Amniotic stem cell (primary cell): ENCODE results near the gene DDX39B.
A peak's percentile ranks its signal among the peaks of the same experiment; 100 is the strongest.
"Not testable (repeated sequence)": the region's sequence is repeated elsewhere in the genome, so short reads cannot be mapped to it uniquely, and the experiment has no call there.

Source experiments
- DNase-seq: peaks from one replicate; lab custom pipeline; 2025; lab: John Stamatoyannopoulos, UW

DDX39B gene

DNA sequence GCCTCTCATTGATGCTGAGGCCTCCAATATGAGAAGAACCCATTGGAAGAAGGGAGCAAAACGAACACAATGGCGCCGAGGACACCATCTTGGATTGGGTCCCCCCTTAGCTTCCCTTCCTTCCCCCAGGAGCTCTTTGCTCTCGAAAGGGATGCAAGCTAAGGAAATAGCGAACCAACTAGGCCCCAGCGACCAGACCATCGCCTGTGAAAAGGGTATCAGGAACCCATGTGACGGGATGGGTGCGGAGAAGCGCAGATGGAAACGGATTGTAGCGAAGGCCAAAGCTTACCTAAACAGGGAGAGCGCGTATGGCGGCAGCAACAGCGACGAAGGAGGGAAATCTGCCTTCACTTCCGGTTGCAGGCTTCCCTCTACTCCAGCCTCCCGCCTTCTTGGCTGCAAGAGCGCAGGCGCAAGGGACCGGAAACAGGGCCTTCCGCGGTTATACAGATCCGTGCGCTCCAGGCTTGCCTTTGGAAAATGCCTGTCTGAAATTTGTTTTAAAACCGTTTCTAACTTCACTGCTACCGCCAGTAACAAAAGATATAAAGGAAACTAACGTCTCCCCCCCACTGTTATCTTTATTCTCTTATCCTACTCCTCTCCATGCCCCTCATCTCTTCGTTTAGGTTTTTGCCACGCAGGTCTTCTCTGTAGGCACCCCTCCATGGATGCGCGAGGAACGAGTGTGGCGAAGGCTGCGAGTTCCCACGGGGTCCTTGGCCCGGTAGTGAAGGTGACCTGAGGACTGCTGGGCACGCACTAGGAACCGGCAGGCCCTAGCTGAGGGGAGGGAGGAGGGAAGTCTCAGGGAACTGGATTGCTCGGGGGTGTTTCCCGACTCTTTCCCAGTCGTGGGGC is at the start of gene DDX39B:
Gene DDX39B, minus strand, starts transcription at position 346 of the 864 bp plus-strand sequence. CDS start 1,471 bp downstream, outside the sequence.
- peak; percentile 92 for DNase-seq

DNA sequence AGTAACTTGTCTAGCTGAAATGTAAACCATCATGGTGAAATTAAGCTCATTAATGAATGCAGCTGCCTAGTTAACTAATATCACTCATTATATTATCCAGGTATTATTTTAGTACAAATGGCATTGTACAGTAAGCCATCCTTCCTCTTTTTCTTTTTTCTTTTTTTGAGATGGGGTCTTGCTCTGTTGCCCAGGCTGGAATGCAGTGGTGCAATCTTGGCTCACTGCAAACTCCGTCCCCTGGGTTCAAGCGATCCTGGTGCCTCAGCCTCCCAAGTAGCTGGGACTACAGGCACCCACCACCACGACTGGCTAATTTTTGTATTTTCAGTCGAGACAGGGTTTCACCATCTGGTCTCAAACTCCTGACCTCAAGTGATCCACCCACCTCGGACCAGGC is 48.9 kb upstream of the DDX39B start:
- DNase-seq: not testable (repeated sequence)

DNA sequence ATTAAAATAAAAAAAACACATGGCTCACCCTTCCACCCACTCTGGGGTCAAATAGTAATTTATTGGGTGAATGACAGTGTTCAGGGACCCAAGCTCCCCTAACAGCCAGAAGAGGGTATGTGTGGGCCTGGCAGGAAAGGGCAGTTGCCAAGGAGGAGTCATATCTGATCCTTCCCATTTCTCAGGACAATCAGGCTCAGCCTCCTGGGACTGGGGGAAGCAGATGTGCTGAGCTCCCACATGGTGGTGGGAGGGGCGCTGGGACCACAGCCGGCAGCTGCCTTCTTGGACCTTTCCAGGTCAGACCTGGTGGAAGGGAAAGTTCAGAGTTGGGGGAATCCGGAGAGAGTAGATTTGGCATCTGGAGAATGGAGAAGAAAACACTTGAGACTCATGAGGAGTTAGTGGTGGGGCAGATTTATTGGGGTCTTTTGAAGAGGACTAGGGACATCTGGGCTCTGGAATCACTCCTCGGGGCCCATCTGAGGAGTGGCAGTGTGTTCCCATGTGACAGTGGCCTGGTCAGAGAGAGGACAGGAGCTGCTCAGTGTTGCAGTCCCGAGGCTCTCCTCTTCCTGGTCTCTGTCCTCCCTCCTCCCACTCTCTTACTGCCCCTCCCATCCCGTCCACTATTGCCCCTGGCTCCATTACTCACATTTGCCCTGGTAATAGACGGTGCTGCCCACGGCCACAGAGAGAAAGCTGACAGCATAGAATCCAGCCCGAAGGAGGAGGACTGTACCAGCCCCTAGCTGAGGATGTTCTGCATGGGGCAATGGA is 47.3 kb upstream of the DDX39B start:
- no peak for DNase-seq

DNA sequence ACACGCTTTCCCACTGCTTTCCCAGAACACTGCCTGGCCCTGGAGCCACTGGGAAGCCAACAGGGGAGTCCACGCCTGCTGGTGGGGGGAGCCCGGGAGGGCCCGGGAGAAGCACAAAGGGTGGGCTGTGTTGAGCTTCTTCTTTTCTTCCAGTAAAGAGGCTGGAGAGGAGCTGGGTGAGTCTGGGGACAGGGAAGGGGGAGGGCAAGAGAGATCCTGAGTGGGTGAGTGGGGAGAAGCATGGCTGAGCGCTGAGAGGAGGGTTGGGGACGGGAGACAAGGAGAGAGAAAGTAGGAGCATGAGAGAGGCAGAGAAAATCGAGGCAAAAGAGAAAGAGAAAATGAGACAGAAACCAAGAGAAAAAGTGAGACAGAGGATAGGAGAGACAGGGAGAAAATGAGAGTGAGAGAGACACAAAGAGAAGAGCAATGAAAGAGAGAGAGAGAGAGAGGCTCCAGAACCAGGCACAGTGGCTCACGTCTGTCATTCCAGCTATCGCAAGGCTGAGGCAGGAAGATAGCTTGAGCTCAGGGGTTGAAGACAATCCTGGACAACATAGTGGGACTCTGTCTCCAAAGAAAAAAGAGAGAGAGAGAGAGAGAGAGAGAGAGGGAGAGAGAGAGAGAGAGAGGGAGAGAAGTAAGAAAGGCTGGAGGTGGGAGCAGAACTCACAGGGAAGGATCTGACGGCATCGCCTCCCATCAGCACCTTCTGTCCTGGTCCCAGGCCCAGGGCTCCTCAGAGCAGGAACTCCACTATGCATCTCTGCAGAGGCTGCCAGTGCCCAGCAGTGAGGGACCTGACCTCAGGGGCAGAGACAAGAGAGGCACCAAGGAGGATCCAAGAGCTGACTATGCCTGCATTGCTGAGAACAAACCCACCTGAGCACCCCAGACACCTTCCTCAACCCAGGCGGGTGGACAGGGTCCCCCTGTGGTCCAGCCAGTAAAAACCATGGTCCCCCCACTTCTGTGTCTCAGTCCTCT is 46.3 kb upstream of the DDX39B start:
- DNase-seq: no peak

DNA sequence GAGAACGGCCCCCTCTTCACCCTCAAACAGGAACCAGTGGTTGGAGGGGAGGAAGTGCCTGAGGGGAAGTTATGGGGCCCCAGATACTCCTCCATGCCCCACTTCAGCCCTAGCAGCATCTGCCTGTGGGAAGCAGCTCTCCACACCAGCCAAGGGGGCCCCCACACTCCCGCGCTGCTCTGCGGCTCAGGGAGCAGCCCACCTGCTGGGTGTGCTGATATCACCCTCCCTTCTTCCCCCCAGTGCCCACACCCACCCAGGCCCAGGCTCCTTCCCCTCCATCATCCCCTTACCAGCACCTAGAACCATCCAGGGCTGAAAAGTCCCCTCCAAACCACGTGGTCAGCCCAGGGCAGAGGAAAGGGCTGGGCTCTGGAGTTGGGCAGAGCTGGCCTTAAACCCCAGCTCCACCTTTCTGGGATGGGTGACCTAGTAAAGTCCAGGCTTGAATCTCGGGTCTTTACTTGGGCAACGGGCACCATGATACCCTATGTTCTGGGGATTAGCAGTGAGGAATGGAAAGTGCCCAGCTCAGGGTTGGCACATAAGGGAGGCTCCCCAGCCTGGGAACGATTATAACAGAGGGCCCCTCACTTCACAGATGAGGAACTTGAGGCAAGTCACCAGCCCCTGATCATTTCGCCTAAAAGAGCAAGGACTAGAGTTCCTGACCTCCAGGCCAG is 44.9 kb upstream of the DDX39B start:
- DNase-seq: no peak

DNA sequence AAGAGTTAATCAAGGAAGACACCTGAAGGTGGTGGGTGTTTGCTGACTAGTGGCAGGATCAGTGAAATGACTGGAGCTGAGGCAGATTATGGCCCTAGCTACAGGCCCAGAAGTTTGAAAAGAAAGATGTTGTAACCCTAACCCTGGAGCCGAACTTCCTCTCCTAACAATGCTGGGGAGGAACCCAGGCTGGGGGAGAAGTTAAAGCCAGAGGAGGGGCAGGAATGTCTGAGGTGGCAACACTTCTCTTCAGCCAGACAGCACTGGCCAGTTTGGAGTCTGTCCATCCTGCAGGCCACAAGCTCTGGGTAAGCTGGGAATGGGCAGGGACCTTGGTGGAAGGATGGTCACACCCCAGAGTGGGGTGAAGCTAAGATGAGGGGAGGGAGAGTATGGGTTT is 44.2 kb upstream of the DDX39B start, which contains the start of gene LST1:
Gene LST1, plus strand, starts transcription at position 270 of the 400 bp plus-strand sequence. CDS start 1,023 bp downstream, outside the sequence.
- no peak for DNase-seq

DNA sequence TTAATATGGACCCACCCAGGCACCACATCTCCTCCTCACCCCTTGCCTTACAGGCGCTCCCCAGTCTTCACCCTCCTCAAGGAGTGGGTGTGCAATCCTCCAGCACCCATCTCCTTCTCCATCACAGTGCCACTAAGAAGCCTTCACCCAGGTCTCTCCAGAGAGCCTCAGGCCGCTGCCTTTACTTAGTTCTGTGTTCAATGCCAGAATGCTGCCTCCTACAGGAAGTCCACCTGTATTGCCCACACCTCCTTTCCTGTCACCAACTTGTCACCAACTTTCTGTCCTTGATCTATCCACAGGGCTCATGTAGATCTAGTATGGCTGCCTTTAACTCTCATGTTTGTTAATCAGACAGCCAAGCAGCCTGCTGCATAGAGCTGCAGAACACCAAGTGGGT is 43.7 kb upstream of the DDX39B start:
- no peak for DNase-seq

DNA sequence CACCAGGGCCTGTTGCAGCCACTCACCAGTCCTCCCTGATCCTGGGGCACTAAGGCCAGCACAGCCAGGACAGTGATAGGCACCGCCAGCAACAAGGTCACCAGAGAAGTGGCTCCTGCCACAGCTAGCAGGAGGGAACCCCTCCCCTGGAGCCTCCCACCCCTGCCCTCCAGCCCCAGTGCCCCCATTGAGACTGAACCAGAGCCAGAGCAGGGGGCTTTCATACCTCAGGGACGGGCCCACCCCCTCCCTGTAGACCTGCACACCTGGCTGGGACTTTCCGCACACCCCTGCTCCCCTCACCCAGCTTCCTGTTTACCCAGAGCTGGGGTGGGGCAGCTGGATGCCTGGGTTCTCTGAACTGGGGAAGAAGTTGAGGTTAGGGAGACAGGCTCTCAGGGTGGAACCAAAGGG is 40.4 kb upstream of the DDX39B start, which contains the start of gene LTB:
Gene LTB, minus strand, starts transcription at position 195 of the 414 bp plus-strand sequence. Its CDS starts 7 bp downstream, at position 188.
- DNase-seq: no peak

DNA sequence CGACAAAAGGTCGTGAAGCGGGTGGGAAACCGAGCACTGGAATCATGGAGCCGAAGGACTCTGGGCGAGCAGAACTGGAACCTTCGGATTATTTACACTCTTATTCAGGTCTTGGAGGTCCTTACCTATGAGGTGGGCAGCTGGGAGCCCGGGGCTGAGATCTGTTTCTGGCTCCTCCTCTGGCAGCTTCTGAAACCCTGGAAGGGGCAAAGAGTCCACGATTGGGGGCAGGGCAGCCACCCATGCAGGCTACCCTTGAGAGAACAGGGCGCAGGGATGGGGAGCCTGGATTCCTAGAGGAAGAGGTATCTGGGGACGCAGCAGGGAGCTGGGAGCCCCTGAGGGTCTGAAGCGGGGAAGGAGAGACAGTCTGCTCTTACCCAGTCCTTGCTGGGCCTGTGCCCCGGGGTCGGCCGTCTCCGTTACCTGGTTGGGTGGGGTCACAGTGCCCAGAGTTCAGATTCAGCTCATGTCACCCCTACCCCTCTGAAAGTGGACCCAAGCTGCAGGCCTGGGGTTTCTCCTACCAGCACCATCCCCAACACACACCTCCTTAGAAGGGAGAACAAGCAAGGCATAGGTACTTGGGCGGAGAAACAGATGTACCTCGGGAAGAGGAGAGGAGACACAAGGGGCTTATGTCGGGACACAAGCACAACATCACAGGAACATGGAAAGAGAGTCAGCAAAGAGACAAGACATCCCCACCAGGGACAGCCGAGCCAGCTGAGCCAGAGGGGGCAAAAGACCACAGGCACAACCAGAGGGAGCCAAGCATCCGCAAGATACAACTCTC is 39.8 kb upstream of the DDX39B start:
- no peak for DNase-seq

DNA sequence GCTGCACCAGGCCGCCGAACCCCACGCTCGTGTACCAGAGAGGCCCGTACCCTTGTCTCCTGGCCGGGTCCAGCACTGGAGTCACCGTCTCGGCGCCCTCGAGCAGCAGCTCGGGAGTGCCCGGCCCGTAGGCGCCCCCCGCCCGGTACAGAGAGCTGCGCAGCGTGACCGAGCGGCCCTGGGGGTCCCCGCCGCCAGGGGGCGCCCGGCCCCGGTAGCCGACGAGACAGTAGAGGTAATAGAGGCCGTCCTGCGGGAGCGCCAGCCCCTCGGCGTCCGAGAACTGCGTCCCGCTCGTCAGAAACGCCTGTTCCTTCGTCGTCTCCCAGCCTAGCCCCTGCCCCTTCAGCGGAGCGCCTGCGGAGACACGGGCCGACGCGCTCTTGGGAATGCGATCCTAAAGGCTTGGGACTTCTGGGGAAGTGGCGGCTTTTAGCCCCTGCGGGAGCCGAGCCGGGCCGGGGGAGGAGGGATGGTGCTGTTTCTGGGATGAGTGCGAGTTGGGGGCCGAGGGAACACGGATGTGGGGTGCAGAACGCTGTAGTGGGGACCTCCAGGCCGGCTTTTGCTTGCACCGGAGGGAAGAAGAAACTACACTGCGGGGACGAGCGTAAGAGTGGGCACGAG is 39.1 kb upstream of the DDX39B start:
- peak; percentile 43 for DNase-seq

DNA sequence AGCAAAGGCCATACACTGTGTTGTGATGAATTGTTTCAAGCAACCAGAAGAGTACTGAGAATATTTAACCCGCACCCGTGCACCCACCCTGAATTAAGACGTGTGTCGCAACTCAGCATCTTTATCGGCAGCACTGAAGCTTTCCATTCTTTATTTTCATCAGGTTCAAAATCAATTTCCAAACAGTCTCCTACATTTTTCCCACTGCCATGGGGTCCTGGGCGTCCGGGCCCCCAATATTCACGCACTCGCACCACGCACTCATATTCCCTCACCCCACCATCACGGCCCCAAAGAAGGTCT is 38.6 kb upstream of the DDX39B start:
- no peak for DNase-seq

DNA sequence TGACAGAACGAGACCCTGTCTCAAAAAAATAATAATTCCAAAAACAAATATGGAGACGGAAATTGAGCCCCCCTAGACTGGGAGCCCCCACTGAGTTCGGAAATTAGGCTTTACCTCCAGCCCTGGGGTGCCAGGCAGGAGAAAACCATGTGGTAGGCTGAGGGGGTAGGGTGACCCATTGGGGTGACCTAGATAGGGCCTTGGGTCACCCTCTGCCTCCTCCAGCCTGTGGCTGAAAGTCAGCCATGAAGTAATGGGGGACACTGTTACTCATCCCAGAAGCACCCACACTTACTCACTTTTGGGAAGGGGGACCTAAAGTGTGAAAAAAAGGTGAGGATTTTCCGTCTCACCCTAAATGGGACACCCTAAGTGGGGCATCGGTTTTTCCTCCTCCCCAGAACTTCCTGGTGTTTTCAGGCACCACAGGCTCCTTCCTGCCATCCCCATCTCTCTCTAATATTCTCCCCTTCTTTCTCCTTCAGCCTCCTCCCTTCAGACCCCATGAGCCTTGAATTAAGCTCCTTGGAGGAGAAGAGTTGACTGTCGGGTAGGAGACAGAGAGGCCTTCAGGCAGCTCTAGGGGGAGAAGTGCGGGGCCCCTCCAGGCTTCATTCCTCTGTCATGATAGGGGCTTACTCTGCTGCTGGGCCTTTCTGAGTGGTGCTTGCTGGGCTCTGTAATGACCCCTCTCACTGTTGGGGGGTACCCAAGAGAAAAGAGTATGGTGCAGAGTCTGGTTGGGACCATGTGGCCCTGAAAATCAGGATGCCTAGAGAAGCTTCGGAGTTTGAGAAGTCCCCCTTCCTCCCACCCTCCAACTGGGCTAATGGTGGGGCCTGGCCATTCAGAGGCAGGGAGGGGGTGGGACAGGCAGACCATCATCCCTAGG is 38.0 kb upstream of the DDX39B start:
- DNase-seq: no peak

DNA sequence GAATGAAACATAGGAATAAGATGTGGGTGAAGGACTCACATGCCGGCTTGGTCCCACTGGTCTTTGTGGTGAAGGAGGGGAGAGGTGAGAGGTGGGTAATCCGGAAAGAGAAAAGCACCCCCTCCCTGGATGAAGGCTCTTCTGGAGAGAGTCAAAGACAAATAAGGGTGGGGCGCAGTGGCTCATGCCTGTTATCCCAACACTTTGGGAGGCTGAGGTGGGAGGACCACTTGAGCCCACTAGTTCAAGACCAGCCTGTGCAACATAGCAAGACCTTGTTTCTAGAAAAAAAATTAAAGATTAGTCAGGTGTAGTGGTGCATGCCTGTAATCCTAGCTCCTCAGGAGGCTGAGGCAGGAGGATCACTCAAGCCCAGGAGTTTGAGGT is 37.3 kb upstream of the DDX39B start:
- no peak for DNase-seq

DNA sequence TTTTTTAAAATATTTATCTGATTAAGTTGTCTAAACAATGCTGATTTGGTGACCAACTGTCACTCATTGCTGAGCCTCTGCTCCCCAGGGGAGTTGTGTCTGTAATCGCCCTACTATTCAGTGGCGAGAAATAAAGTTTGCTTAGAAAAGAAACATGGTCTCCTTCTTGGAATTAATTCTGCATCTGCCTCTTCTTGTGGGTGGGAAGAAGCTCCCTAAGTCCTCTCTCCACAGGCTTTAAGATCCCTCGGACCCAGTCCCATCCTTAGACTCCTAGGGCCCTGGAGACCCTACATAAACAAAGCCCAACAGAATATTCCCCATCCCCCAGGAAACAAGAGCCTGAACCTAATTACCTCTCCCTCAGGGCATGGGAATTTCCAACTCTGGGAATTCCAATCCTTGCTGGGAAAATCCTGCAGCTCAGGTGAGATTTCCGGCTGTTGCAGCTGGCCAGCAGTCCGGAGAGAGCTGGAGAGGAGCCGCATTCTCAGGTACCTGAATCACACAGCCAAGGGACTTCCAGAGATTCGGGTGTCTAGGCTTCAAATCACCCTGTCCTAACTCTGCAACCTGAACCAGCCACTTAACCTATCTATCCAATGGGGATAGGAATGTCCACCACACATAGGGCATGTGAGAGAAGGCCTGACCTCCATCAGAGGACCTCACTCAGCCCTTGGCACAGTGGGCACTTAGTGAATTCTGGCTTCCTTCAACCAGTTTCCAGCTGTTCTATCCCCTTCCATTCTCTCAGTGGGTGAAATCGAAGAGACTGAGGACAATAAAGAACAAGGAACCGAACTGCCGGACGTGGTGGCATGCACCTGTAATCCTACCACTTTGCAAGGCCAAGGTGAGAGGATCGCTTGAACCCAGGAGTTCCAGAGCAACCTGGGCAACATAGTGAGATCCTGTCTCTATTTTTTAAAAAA is 36.6 kb upstream of the DDX39B start:
- no peak for DNase-seq

DNA sequence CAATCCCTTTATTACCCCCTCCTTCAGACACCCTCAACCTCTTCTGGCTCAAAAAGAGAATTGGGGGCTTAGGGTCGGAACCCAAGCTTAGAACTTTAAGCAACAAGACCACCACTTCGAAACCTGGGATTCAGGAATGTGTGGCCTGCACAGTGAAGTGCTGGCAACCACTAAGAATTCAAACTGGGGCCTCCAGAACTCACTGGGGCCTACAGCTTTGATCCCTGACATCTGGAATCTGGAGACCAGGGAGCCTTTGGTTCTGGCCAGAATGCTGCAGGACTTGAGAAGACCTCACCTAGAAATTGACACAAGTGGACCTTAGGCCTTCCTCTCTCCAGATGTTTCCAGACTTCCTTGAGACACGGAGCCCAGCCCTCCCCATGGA is 35.8 kb upstream of the DDX39B start:
- DNase-seq: no peak

DNA sequence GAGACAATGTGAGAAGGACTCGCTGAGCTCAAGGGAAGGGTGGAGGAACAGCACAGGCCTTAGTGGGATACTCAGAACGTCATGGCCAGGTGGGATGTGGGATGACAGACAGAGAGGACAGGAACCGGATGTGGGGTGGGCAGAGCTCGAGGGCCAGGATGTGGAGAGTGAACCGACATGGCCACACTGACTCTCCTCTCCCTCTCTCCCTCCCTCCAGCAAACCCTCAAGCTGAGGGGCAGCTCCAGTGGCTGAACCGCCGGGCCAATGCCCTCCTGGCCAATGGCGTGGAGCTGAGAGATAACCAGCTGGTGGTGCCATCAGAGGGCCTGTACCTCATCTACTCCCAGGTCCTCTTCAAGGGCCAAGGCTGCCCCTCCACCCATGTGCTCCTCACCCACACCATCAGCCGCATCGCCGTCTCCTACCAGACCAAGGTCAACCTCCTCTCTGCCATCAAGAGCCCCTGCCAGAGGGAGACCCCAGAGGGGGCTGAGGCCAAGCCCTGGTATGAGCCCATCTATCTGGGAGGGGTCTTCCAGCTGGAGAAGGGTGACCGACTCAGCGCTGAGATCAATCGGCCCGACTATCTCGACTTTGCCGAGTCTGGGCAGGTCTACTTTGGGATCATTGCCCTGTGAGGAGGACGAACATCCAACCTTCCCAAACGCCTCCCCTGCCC is 35.2 kb upstream of the DDX39B start:
- DNase-seq: no peak
